Activated CD4-positive, alpha-beta T cell treated with anti-CD3 and anti-CD28 coated beads, Interleukin-2, amount 50 U/mL, for 4 hours (primary cell): ENCODE results near the gene FAM81B.
"Not testable (repeated sequence)": the region's sequence is repeated elsewhere in the genome, so short reads cannot be mapped to it uniquely, and the experiment has no call there.

Source experiments
- DNase-seq, 2 experiments: peaks; one replicate each; pipeline ENCODE4 v3.0.0-alpha.2; 2020

Gene FAM81B

GRCh38 chr5:95390812-95391492 is at the start of gene FAM81B:
Gene FAM81B, plus strand, starts transcription at chr5:95391366. Its CDS starts 24 bp downstream, at chr5:95391390.
- DNase-seq = no peak

- not testable (repeated sequence) for DNase-seq
Measured at GRCh38 chr5:95341444-95341843, 49.7 kb upstream of the FAM81B start.

- DNase-seq = no peak
Measured at GRCh38 chr5:95347506-95348120, 43.6 kb upstream of the FAM81B start.

GRCh38 chr5:95350631-95351030 is 40.5 kb upstream of the FAM81B start:
- DNase-seq = no peak

- DNase-seq = no peak
Measured at GRCh38 chr5:95352691-95353090, 38.5 kb upstream of the FAM81B start.

- no peak for DNase-seq
Measured at GRCh38 chr5:95358320-95358719, 32.8 kb upstream of the FAM81B start.

- DNase-seq = no peak
Measured at GRCh38 chr5:95358848-95359247, 32.3 kb upstream of the FAM81B start.

- not testable (repeated sequence) for DNase-seq
Measured at GRCh38 chr5:95360667-95361066, 30.5 kb upstream of the FAM81B start.

GRCh38 chr5:95365302-95366095 is 25.7 kb upstream of the FAM81B start:
- DNase-seq = no peak

GRCh38 chr5:95369782-95370181 is 21.4 kb upstream of the FAM81B start:
- DNase-seq = no peak

GRCh38 chr5:95374061-95374460 is 17.1 kb upstream of the FAM81B start:
- DNase-seq = no peak

- no peak for DNase-seq
Measured at GRCh38 chr5:95375591-95375990, 15.6 kb upstream of the FAM81B start.

GRCh38 chr5:95379133-95379532 is 12.0 kb upstream of the FAM81B start:
- DNase-seq = no peak

GRCh38 chr5:95380103-95380628 is 11.0 kb upstream of the FAM81B start:
- no peak for DNase-seq

GRCh38 chr5:95382801-95383200 is 8.4 kb upstream of the FAM81B start:
- no peak for DNase-seq

- no peak for DNase-seq
Measured at GRCh38 chr5:95384485-95385213, 6.5 kb upstream of the FAM81B start.

- no peak for DNase-seq
Measured at GRCh38 chr5:95385334-95385733, 5.8 kb upstream of the FAM81B start.

GRCh38 chr5:95391965-95392364 is 799 bp downstream of the FAM81B start:
- not testable (repeated sequence) for DNase-seq

GRCh38 chr5:95392593-95393182 is 1.5 kb downstream of the FAM81B start:
- no peak for DNase-seq

- DNase-seq = no peak
Measured at GRCh38 chr5:95393279-95393678, 2.1 kb downstream of the FAM81B start.

- DNase-seq = no peak
Measured at GRCh38 chr5:95398989-95399388, 7.8 kb downstream of the FAM81B start.

GRCh38 chr5:95401626-95402025 is 10.5 kb downstream of the FAM81B start:
- no peak for DNase-seq

GRCh38 chr5:95403996-95404395 is 12.8 kb downstream of the FAM81B start:
- no peak for DNase-seq
